ENCODE results near the gene PATE4.
"Not testable (repeated sequence)": the region's sequence is repeated elsewhere in the genome, so short reads cannot be mapped to it uniquely, and the experiment has no call there.

PATE4 gene

DNA sequence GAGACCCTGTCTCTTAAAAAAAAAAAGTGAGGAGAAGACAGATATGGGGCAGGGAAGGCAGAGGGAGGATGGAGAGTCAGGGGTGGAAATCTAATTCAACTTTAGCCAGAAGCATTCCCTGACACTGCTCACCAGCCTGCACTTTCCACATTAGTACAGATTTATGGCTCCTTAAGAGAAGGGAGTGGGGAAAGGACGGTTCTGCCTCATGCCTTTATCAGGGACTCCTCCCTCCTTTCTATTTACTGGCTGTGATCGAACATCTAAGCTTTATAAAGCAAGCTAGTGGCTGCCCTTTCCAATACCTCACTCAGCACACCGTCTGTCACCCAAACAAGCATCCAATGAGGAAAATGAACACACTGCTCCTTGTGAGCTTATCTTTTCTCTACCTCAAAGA, at the start of gene PATE4:
TSS of gene PATE4 (plus strand) at position 301 of the 400 bp plus-strand sequence. CDS start at position 345, 44 bp downstream.
- DNase-seq = no peak

GRCh38 chr11:125784678-125785077, 48.4 kb upstream of the PATE4 start:
- no peak for DNase-seq

DNA sequence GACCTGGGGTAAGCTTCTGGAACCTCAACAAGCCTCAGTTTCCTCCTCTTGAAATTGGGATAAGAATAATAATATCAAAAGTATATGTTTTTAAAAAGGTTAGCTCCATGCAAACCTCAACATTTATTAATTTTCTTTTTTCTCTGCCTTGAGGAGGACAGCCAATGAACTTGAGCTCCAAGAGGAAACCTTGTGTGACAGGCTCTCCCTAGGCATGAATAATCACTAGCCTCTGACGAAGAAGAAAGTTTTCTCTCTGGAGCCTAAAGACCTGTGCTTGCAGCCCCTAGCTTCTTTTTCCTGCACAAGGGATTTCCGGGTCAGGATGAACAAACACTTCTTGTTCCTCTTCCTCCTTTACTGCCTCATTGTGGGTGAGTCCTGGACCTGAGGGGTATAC, 45.3 kb upstream of the PATE4 start, which contains the start of gene PATE3:
TSS of gene PATE3 (plus strand) at position 301 of the 400 bp plus-strand sequence. CDS start at position 326, 25 bp downstream.
- no peak for DNase-seq

- no peak for DNase-seq
Measured at GRCh38 chr11:125790825-125791224, 42.3 kb upstream of the PATE4 start.

DNA sequence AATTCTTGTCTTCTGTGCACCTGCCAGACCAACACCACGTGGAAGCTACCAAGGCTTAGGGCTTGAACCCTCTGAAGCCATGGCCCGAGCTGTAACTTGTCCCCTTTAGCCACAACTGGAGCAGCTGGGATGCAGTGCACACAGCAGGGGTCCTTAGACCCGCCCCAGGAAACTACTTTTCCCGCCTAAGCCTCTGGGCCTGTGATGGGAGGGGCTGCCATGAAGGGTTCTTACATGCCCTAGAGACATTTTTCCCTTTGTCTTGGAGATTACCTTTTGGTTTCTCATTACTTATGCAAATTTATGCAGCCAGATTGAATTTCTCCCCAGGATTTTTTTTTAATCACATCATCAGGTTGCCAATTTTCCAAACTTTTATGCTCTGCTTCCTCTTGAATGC, 35.5 kb upstream of the PATE4 start:
- no peak for DNase-seq

GRCh38 chr11:125799808-125800207, 33.3 kb upstream of the PATE4 start:
- DNase-seq = no peak

DNA sequence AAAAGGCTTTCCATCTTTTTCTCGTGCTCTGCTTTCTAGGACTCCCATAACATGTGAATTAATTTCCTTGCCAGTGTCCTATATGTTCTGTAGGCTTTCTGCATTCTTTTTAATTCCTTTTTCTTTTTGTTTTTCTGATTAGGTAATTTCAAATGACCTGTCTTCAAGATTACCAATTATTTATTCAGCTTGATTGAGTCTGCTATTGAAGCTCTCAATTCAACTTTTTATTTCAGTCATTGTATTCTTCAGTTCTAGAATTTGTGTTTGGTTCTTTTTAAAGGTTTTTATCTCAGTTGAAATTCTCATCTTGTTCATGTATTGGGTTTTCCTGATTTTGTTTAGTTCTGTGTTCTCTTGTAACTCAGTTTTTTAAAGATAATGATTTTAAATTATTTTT, 30.7 kb upstream of the PATE4 start:
- DNase-seq = no peak

GRCh38 chr11:125807909-125808308, 25.2 kb upstream of the PATE4 start:
- DNase-seq = no peak

DNA sequence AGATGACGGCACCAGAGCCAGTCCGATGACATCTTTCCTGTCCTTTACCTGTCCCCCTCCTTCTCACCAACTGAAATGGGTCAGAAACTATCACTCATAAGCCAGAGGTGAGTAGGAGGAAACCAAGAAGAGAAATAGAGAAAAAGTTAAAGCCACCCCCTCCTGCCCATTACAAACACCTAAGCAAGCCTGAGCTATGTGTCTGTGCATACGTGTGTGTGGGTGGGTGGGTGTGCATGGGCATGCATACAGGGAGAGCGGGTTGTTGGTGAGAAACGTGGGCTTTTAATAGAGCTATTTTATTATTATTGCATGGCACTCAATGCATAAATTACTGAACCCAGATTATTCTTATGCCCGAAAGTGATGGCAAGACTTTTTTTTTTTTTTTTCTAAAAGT, 2.6 kb downstream of the PATE4 start:
- no peak for DNase-seq

- DNase-seq = no peak
Measured at GRCh38 chr11:125842321-125842948, 9.3 kb downstream of the PATE4 start.

GRCh38 chr11:125846188-125846587, 13.1 kb downstream of the PATE4 start:
- no peak for DNase-seq

- not testable (repeated sequence) for DNase-seq
Measured at GRCh38 chr11:125857670-125858069, 24.6 kb downstream of the PATE4 start.

DNA sequence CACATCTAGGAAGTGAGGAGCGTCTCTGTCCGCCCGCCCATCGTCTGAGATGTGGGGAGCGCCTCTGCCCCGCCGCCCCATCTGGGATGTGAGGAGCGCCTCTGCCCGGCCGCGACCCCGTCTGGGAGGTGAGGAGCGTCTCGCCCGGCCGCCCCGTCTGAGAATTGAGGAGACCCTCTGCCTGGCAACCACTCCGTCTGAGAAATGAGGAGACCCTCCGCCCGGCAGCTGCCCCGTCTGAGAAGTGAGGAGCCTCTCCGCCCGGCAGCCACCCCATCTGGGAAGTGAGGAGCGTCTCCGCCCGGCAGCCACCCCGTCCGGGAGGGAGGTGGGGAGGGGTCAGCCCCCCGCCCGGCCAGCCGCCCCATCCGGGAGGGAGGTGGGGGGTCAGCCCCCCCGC, 29.7 kb downstream of the PATE4 start:
- DNase-seq = not testable (repeated sequence)

- DNase-seq = not testable (repeated sequence)
Measured at GRCh38 chr11:125865354-125865753, 32.2 kb downstream of the PATE4 start.

GRCh38 chr11:125869521-125869920, 36.4 kb downstream of the PATE4 start:
- DNase-seq = no peak

DNA sequence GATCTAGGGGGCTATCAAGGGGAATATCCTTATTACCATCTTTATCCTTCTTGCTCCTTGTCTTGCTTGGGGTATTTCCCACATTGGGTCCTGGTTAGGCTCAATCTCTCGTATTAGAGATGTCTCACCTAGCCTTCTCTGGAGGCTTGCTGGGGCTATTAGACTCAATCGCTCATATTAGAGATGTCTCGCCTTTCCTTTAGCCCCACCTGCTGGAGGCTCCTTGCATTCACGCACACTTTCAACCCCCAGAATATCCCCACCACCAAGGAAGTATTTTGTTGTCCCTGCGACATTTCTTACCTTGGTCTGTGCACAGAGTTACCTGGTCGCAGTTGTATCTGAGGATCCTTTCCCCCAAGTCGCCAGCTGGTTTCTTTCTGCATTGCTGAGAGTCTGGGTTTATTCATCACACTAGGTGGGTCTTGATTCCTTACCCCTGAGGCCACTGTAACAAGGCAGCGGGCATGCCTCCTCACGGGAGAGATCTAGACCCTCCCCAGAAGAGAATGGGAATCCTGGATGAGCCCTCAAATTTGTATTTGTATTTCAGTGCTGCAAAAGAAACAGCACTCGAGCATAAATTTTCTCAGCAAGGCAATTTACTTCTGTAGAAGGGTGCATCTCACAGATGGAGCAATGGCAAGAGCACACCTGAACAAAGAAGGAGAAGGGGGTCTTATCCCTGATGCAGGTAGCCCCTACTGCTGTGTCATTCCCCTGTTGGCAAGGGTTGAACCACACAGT, 38.4 kb downstream of the PATE4 start:
- no peak for DNase-seq

DNA sequence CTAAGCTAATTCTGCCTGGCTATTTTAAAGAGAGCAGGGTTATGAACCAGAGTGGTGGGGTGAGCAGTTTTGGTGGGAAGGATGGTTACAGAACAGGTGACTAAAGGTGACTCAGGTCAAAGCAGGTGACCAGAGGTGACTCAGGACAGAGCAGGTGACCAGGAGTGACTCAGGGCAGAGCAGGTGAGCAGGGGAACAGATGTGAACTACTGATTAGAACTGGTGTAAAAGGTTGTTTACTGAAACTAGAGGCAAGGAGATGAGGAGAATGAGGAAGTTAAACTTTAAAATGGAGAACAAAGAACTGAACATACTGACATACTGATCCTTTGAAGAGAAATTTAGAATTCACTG, 39.0 kb downstream of the PATE4 start:
- no peak for DNase-seq

DNA sequence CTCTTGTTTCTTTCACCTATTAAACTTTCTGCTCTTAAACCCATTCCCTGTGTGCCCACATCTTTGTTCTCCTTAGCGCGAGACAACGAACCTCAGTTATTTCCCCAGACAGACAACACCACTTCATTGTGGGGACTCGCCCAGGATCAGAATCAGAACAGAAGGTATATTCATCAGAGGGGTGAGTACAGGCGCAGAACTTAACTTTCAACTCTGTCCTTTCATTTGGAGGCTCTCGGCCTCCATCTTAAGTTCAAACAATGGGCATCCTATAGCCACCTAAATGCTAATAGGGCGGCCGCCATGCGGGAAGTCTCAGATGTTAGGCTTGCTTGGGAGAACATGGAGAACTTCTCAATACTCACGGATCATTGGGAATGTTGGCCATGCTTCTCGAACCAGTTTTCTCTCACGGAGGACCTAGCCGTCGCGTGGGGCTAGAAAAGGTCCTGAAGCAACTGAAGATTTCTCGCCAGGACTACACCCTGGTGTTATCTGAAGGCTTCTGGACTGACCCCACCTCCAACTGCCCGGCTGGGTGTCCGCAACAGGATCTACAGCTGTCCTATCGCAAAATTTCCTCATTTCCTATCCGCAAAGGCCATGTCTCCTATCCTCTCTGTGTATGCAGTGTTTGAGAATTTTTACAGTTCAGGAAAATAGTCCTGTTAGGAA, 40.9 kb downstream of the PATE4 start:
- DNase-seq = no peak

DNA sequence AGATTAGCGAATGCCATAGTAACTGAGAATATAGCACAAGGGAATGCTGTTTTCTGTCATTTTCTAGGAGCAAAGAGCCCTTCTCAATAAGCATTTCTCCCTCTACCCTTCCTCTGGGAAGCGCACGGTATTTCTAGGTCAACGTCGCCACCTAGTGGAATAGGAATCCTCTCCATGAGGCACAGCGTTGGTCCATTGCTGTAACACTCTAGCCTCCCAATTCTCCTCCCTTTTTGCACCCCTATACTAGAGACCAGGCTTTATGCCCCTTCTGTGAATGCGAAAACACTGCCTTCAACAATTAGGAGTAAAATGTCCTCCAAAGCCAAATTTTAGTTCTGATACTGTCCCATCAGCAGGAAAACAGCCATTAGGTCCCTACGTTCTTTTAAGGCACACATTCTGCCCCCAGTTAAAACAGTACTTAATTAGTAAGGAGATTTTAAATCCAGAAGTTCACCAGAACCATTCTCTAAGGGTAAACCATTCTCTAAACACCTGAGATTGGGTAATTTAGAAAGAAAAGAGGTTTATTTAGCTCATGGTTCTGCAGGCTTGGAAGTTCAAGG, 41.5 kb downstream of the PATE4 start:
- DNase-seq = no peak

- DNase-seq = no peak
Measured at GRCh38 chr11:125881291-125881690, 48.2 kb downstream of the PATE4 start.

DNA sequence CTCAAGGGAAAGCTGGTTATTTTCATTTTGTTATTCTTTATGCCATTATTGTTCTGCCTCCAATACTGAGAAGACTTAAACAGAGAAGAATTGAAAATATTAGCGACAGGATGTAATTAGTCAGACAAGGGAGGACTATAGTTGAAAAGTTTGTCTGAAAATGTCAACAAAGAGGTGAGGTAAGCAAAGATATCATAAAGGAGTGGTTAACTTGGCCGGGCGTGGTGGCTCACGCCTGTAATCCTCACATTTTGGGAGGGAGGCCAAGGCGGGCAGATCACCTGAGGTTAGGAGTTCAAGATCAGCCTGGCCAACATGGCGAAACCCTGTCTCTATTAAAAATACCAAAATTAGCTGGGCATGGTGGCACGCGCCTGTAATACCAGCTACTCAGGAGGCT, 50.3 kb downstream of the PATE4 start:
- no peak for DNase-seq

DNA sequence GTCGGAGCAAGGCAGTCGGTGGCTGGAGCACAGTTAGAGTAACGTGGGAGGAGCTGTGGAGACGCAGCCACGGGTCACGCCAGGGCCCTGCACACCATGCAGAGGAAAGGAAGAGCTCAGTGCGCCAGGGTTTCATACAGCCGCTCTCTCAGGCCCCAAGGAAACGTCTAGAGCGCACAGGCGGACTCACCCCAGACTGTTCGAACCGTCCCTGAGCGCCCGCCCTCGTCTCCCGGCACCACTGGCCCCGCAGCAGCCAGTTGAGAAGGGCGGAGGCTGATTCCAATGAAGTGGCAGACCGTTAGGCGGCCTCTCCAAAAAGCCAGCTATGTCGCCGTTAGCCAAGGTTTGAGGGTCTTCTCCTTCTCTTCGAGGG, 53.9 kb downstream of the PATE4 start:
- DNase-seq = no peak

Measured in activated effector memory CD4-positive, alpha-beta T cell treated with Interleukin-2 at 50 U/mL for 16 hours (primary cell).